Pancreas (tissue), 10 donors: ENCODE measurements around the gene TSPEAR. TPM values are rescaled to one million over a fixed set of nuclear protein-coding genes. Genes with fewer than 3 reads are reported as not detected.
"Not testable (repeated sequence)": the region's sequence is repeated elsewhere in the genome, so short reads cannot be mapped to it uniquely, and the experiment has no call there.

Source experiments
- ATAC-seq, 4 donors: fragments of 200-7000 bp; cut with Tn5 transposase; one replicate each; pipeline versions ENCODE4 v1.8.0 to v1.9.1; 2020; ENCODE audit warnings: mild to moderate bottlenecking in 4 of 4, moderate library complexity in 4 of 4
- DNase-seq, 6 donors: peaks; one replicate each; pipeline ENCODE4 v3.0.0-alpha.2; 2020
- FAIRE-seq: peaks from 2 replicates; lab custom pipeline; 2012; peaks lifted over from hg19 to GRCh38; lab: Jason Lieb, UNC
- H3K27ac ChIP-seq, 4 donors: fragments of 200-600 bp; sonication (generic); 1 replicate in 3 of 4; 2 replicates in 1 of 4; pipeline versions ENCODE4 v1.5.0 to v1.8.0; 2020
- H3K27me3 ChIP-seq, 4 donors: fragments of 200-600 bp; one replicate each; pipeline ENCODE4 v1.8.0; 2021
- H3K36me3 ChIP-seq, 3 donors: fragments of 200-600 bp; sonication (generic) in 1 of 3; one replicate each; pipeline versions ENCODE4 v1.5.0 to v1.8.0; 2020 to 2021
- H3K4me1 ChIP-seq, 3 donors: fragments of 200-600 bp; one replicate each; pipeline ENCODE4 v1.8.0; 2021
- H3K4me3 ChIP-seq, 4 donors: fragments of 200-600 bp; sonication (generic) in 2 of 4; one replicate each; pipeline versions ENCODE4 v1.5.0 to v1.8.0; 2020 to 2021
- H3K9me3 ChIP-seq, 4 donors: fragments of 200-600 bp; one replicate each; pipeline ENCODE4 v1.8.0; 2021
- CTCF ChIP-seq, 4 donors: fragments of 200-600 bp; sonication (generic) in 3 of 4; IDR thresholded peaks; one replicate each; pipeline versions ENCODE4 v1.5.0 to v1.8.0; 2021; ENCODE audit warnings: antibody characterized with exemption in 4 of 4
- WGBS, 2 donors: extraction: QIAGEN DNeasy Blood & Tissue Kit; methylation state at CpG; one replicate each; pipeline ENCODE4 v1.1.7; 2013; 5-methylcytosine and 5-hydroxymethylcytosine counted together
- intact Hi-C, 3 donors: fragments of 100-400 bp; cut with DNase I; formaldehyde crosslinking; loops; one replicate each; pipeline versions ENCODE4 v1.11.1 to v1.14.2; 2022
- polyA plus RNA-seq, 2 donors: library from polyadenylated mRNA; stranded (reverse); fragments of 200-250 nt; gene quantifications; one replicate each; pipeline ENCODE4 v1.2.3, GENCODE V29; 2013
- total RNA-seq, 6 donors: library from RNA; stranded (reverse); fragmentation: NEBNext Ultra II Directional in 4 of 6; extraction: Animal tissue kit (Norgen Biotek cat#: 25700) in 4 of 6; gene quantifications; one replicate each; pipeline versions ENCODE4 v1.2.1 to v1.2.4, GENCODE V29; 2021 to 2023
- donor health status: healthy with polysubstance abuse.
- donor health status: DM: no; HTN: no; CAD: no; lungs with moderate emphysema.
- donor health status: DM: no; HTN: no; CAD: no.
- donor health status: control.
- donor health status: control.
- donor health status: Bipolar disorder and iron deficiency.
- donor health status: DM: yes; HTN: yes; CAD: no.
- donor health status: DM: no; HTN: no; CAD: no.
- donor health status: DM: no; HTN: no; CAD: no.
- donor health status: DM: yes; HTN: yes; CAD: no.

Gene TSPEAR
- total and polyA plus RNA-seq, 8 donors: 0.05 to 1.4 (median 0.25) TPM; not detected in 1

- FAIRE-seq (no peak), ATAC-seq (no peak), DNase-seq (no peak)
- H3K4me1 ChIP-seq: no peaks in the 10 kb centered on the region
- intact Hi-C loops: no loop called here
- no peak overlapping the region for H3K27ac ChIP-seq
- no peak overlapping the region for H3K4me3 ChIP-seq
- no peaks in the 10 kb centered on the region for H3K36me3 ChIP-seq
- 76 to 83% methylated on average over 28 of the region's 28 CpGs for WGBS, 2 donors
- no peak for TF ChIP-seq CTCF (IDR thresholded peaks at IDR 0.05)
- no peaks in the 10 kb centered on the region for H3K9me3 ChIP-seq
- no peaks in the 10 kb centered on the region for H3K27me3 ChIP-seq
Observed at GRCh38 chr21:44483288-44484237, 227.8 kb downstream of the TSPEAR start.

GRCh38 chr21:44482581-44483287 lies 228.6 kb downstream of the TSPEAR start:
- H3K4me1 ChIP-seq: no peaks in the 10 kb centered on the region
- TF ChIP-seq CTCF (IDR thresholded peaks at IDR 0.05): no peak
- no peak for DNase-seq
- 56 to 65% methylated on average over 14 of the region's 14 CpGs for WGBS, 2 donors
- no peak overlapping the region for H3K27ac ChIP-seq
- H3K9me3 ChIP-seq: no peaks in the 10 kb centered on the region
- H3K4me3 ChIP-seq: no peak overlapping the region
- intact Hi-C loops: no loop called here
- no peak for FAIRE-seq
- H3K27me3 ChIP-seq: no peaks in the 10 kb centered on the region
- no peaks in the 10 kb centered on the region for H3K36me3 ChIP-seq
- peak in 2 of 4 donors; percentile 53 to 64 for ATAC-seq

- DNase-seq (peak in 1 of 6 donors; percentile 57), FAIRE-seq (no peak), ATAC-seq (no peak)
- H3K4me3 ChIP-seq: no peak overlapping the region
- no peaks in the 10 kb centered on the region for H3K4me1 ChIP-seq
- H3K9me3 ChIP-seq: no peaks in the 10 kb centered on the region
- no peak overlapping the region for H3K27ac ChIP-seq
- 81 to 82% methylated on average over 16 of the region's 16 CpGs for WGBS, 2 donors
- H3K27me3 ChIP-seq: no peaks in the 10 kb centered on the region
- no peak for TF ChIP-seq CTCF (IDR thresholded peaks at IDR 0.05)
- intact Hi-C loops: no loop called here
- no peaks in the 10 kb centered on the region for H3K36me3 ChIP-seq
Observed at GRCh38 chr21:44480200-44481053, 230.9 kb downstream of the TSPEAR start.

- H3K27ac ChIP-seq, H3K27me3 ChIP-seq, intact Hi-C loops, H3K4me1 ChIP-seq, FAIRE-seq, H3K9me3 ChIP-seq, H3K36me3 ChIP-seq, H3K4me3 ChIP-seq: not testable (repeated sequence)
- ATAC-seq: peak in 1 of 4 donors; percentile 35
- peak in 4 of 6 donors; percentile 50 to 74 (median 58) for DNase-seq
- 42 to 46% methylated on average over 19 to 21 of the region's 21 CpGs for WGBS, 2 donors
- peak in 3 of 4 donors; percentile 27 to 52 (median 33) for TF ChIP-seq CTCF (IDR thresholded peaks at IDR 0.05)
Observed at GRCh38 chr21:44479556-44480199, 231.7 kb downstream of the TSPEAR start.
